ENCODE data around the gene RBPMS2.
"Not testable (repeated sequence)": the region's sequence is repeated elsewhere in the genome, so short reads cannot be mapped to it uniquely, and the experiment has no call there.

Gene RBPMS2

GRCh38 chr15:64754663-64755426 lies 20.5 kb downstream of the RBPMS2 start:
- DNase-seq (ENCODE audit: low read depth) = no peak

GRCh38 chr15:64753480-64754185 lies 21.8 kb downstream of the RBPMS2 start:
- no peak for DNase-seq (ENCODE audit: low read depth)

GRCh38 chr15:64751464-64751863 lies 23.9 kb downstream of the RBPMS2 start:
- DNase-seq (ENCODE audit: low read depth) = no peak

- no peak for DNase-seq (ENCODE audit: low read depth)
Observed at GRCh38 chr15:64749999-64750657, 25.3 kb downstream of the RBPMS2 start.

GRCh38 chr15:64749167-64749566 lies 26.2 kb downstream of the RBPMS2 start:
- no peak for DNase-seq (ENCODE audit: low read depth)

GRCh38 chr15:64748251-64748650 lies 27.1 kb downstream of the RBPMS2 start:
- DNase-seq (ENCODE audit: low read depth) = no peak

GRCh38 chr15:64747578-64747977 lies 27.8 kb downstream of the RBPMS2 start:
- DNase-seq (ENCODE audit: low read depth) = no peak

GRCh38 chr15:64746921-64747320 lies 28.5 kb downstream of the RBPMS2 start:
- no peak for DNase-seq (ENCODE audit: low read depth)

GRCh38 chr15:64746356-64746755 lies 29.0 kb downstream of the RBPMS2 start:
- no peak for DNase-seq (ENCODE audit: low read depth)

GRCh38 chr15:64743691-64744090 lies 31.7 kb downstream of the RBPMS2 start:
- no peak for DNase-seq (ENCODE audit: low read depth)

- DNase-seq (ENCODE audit: low read depth) = no peak
Observed at GRCh38 chr15:64742921-64743320, 32.5 kb downstream of the RBPMS2 start.

- DNase-seq (ENCODE audit: low read depth) = no peak
Observed at GRCh38 chr15:64742385-64742784, 33.0 kb downstream of the RBPMS2 start.

- not testable (repeated sequence) for DNase-seq (ENCODE audit: low read depth)
Observed at GRCh38 chr15:64741708-64742107, 33.7 kb downstream of the RBPMS2 start.

- DNase-seq (ENCODE audit: low read depth) = no peak
Observed at GRCh38 chr15:64740311-64741170, 34.8 kb downstream of the RBPMS2 start.

- no peak for DNase-seq (ENCODE audit: low read depth)
Observed at GRCh38 chr15:64739577-64740143, 35.7 kb downstream of the RBPMS2 start.

- DNase-seq (ENCODE audit: low read depth) = no peak
Observed at GRCh38 chr15:64739156-64739555, 36.2 kb downstream of the RBPMS2 start.

- DNase-seq (ENCODE audit: low read depth) = no peak
Observed at GRCh38 chr15:64738226-64739095, 36.9 kb downstream of the RBPMS2 start.

- DNase-seq (ENCODE audit: low read depth) = no peak
Observed at GRCh38 chr15:64732156-64732860, 43.1 kb downstream of the RBPMS2 start.

GRCh38 chr15:64731805-64732151 lies 43.6 kb downstream of the RBPMS2 start:
- DNase-seq (ENCODE audit: low read depth) = no peak
